Measurements from ENCODE around the gene DHRS7C.

DNA sequence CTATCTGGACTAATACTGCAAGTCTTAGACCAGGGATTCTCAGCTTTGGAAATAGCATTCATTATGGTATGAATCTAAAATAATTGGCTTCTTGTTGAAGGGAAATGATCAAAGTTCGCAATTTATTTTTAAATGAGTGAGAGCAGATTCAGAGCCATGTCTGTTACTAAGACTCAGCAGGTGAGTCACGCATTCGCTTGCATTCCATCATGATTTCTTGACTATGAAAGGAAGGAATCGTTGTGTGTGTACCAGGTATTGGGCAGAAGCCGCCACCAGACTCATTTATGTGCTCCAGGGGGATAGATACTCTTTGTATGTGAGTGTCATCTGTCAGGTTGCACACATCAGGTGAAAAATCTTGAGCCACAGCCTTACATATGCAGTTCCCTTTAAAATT, 19.7 kb upstream of the DHRS7C start:
- TF ChIP-seq, protein P1, sequence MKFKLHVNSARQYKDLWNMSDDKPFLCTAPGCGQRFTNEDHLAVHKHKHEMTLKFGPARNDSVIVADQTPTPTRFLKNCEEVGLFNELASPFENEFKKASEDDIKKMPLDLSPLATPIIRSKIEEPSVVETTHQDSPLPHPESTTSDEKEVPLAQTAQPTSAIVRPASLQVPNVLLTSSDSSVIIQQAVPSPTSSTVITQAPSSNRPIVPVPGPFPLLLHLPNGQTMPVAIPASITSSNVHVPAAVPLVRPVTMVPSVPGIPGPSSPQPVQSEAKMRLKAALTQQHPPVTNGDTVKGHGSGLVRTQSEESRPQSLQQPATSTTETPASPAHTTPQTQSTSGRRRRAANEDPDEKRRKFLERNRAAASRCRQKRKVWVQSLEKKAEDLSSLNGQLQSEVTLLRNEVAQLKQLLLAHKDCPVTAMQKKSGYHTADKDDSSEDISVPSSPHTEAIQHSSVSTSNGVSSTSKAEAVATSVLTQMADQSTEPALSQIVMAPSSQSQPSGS (CRISPR knock-in tag; IDR thresholded peaks at IDR 0.05; ENCODE audit: borderline replicate concordance, low read depth): no peak
- TF ChIP-seq, protein P2, sequence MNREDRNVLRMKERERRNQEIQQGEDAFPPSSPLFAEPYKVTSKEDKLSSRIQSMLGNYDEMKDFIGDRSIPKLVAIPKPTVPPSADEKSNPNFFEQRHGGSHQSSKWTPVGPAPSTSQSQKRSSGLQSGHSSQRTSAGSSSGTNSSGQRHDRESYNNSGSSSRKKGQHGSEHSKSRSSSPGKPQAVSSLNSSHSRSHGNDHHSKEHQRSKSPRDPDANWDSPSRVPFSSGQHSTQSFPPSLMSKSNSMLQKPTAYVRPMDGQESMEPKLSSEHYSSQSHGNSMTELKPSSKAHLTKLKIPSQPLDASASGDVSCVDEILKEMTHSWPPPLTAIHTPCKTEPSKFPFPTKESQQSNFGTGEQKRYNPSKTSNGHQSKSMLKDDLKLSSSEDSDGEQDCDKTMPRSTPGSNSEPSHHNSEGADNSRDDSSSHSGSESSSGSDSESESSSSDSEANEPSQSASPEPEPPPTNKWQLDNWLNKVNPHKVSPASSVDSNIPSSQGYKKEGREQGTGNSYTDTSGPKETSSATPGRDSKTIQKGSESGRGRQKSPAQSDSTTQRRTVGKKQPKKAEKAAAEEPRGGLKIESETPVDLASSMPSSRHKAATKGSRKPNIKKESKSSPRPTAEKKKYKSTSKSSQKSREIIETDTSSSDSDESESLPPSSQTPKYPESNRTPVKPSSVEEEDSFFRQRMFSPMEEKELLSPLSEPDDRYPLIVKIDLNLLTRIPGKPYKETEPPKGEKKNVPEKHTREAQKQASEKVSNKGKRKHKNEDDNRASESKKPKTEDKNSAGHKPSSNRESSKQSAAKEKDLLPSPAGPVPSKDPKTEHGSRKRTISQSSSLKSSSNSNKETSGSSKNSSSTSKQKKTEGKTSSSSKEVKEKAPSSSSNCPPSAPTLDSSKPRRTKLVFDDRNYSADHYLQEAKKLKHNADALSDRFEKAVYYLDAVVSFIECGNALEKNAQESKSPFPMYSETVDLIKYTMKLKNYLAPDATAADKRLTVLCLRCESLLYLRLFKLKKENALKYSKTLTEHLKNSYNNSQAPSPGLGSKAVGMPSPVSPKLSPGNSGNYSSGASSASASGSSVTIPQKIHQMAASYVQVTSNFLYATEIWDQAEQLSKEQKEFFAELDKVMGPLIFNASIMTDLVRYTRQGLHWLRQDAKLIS (CRISPR knock-in tag; IDR thresholded peaks at IDR 0.05; ENCODE audit: borderline replicate concordance): no peak
- TF ChIP-seq FOXP1 (CRISPR knock-in tag; IDR thresholded peaks at IDR 0.05; ENCODE audit: borderline replicate concordance) (no peak), CREB1 (CRISPR knock-in tag; IDR thresholded peaks at IDR 0.05) (no peak), NR3C1 (CRISPR knock-in tag; conservative IDR thresholded peaks at IDR 0.05; ENCODE audit: low read depth) (no peak), ZNF416 (CRISPR knock-in tag; IDR thresholded peaks at IDR 0.05) (no peak), TP53 (CRISPR knock-in tag; IDR thresholded peaks at IDR 0.05) (no peak)
- TF ChIP-seq, protein P3, sequence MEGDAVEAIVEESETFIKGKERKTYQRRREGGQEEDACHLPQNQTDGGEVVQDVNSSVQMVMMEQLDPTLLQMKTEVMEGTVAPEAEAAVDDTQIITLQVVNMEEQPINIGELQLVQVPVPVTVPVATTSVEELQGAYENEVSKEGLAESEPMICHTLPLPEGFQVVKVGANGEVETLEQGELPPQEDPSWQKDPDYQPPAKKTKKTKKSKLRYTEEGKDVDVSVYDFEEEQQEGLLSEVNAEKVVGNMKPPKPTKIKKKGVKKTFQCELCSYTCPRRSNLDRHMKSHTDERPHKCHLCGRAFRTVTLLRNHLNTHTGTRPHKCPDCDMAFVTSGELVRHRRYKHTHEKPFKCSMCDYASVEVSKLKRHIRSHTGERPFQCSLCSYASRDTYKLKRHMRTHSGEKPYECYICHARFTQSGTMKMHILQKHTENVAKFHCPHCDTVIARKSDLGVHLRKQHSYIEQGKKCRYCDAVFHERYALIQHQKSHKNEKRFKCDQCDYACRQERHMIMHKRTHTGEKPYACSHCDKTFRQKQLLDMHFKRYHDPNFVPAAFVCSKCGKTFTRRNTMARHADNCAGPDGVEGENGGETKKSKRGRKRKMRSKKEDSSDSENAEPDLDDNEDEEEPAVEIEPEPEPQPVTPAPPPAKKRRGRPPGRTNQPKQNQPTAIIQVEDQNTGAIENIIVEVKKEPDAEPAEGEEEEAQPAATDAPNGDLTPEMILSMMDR (IDR thresholded peaks at IDR 0.05): no peak
- TF ChIP-seq, protein P4, sequence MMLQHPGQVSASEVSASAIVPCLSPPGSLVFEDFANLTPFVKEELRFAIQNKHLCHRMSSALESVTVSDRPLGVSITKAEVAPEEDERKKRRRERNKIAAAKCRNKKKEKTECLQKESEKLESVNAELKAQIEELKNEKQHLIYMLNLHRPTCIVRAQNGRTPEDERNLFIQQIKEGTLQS (CRISPR knock-in tag; conservative IDR thresholded peaks at IDR 0.05): no peak
- TF ChIP-seq, protein P5, sequence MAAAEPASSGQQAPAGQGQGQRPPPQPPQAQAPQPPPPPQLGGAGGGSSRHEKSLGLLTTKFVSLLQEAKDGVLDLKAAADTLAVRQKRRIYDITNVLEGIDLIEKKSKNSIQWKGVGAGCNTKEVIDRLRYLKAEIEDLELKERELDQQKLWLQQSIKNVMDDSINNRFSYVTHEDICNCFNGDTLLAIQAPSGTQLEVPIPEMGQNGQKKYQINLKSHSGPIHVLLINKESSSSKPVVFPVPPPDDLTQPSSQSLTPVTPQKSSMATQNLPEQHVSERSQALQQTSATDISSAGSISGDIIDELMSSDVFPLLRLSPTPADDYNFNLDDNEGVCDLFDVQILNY (CRISPR knock-in tag; IDR thresholded peaks at IDR 0.05): no peak

Data from WTC11 (cell line).